Naive thymus-derived CD4-positive, alpha-beta T cell (primary cell): ENCODE measurements around the gene NXN. TPM values are rescaled to one million over a fixed set of nuclear protein-coding genes. Genes with fewer than 3 reads are reported as not detected.

Experiments
- ATAC-seq: fragments of 150-1000 bp; cut with Tn5 transposase; 2 replicates; pipeline ENCODE4 v1.10.0; 2021; ENCODE audit warnings: mild to moderate bottlenecking, moderate library complexity
- CTCF ChIA-PET: fragments of 350-600 bp; sonication (Branson Sonifier 250); formaldehyde crosslinking; loops from one replicate; lab custom pipeline; 2021; ENCODE audit warnings: antibody characterized with exemption; lab: Charles Lee
- POLR2A ChIA-PET: fragments of 350-600 bp; sonication (Branson Sonifier 250); formaldehyde crosslinking; loops from one replicate; lab custom pipeline; 2021; ENCODE audit warnings: antibody characterized with exemption, inconsistent platforms; lab: Charles Lee
- DNase-seq, 9 donors: peaks; one replicate each; pipeline versions ENCODE4 v3.0.0 to v3.0.0-alpha.2; 2020 to 2022; ENCODE audit warnings: mixed read lengths in 1 of 9
- H3K27ac ChIP-seq: one replicate; pipeline ENCODE4 v1.7.0; 2013; ENCODE audit warnings: mild to moderate bottlenecking, low read depth, low read length, moderate library complexity
- H3K27me3 ChIP-seq, 2 donors: one replicate each; pipeline ENCODE4 v1.7.0; 2013; ENCODE audit warnings: low read length in 2 of 2, mild to moderate bottlenecking in 2 of 2, moderate library complexity in 2 of 2; ENCODE audit not compliant: control insufficient read depth in 2 of 2, insufficient read depth in 2 of 2
- H3K36me3 ChIP-seq, 3 experiments: 1 replicate in 2 of 3; 2 replicates in 1 of 3; pipeline ENCODE4 v1.7.0; 2013; ENCODE audit warnings: low read length in 3 of 3, mild to moderate bottlenecking in 3 of 3, moderate library complexity in 1 of 3; ENCODE audit not compliant: insufficient read depth in 3 of 3, control insufficient read depth in 2 of 3
- H3K4me1 ChIP-seq, 2 donors: one replicate each; pipeline ENCODE4 v1.7.0; 2013; ENCODE audit warnings: low read length in 2 of 2, mild to moderate bottlenecking in 2 of 2, moderate library complexity in 1 of 2; ENCODE audit not compliant: control insufficient read depth in 2 of 2, insufficient read depth in 2 of 2
- H3K4me3 ChIP-seq: 2 replicates; pipeline ENCODE4 v1.7.0; 2013; ENCODE audit warnings: mild to moderate bottlenecking, low read length
- H3K9me3 ChIP-seq, 3 experiments: 1 replicate in 2 of 3; 2 replicates in 1 of 3; pipeline ENCODE4 v1.7.0; 2013; ENCODE audit warnings: low read length in 3 of 3; ENCODE audit not compliant: control insufficient read depth in 2 of 3
- H3K27ac Mint-ChIP-seq, 9 donors: one replicate each; pipeline ENCODE4 v1.8.0; 2020 to 2022; ENCODE audit warnings: mixed read lengths in 9 of 9, mild to moderate bottlenecking in 8 of 9, moderate library complexity in 5 of 9, inconsistent platforms in 2 of 9
- H3K27me3 Mint-ChIP-seq, 5 donors: one replicate each; pipeline ENCODE4 v1.8.0; 2021 to 2022; ENCODE audit warnings: mixed read lengths in 5 of 5, mild to moderate bottlenecking in 1 of 5
- H3K36me3 Mint-ChIP-seq, 5 donors: one replicate each; pipeline ENCODE4 v1.8.0; 2020 to 2022; ENCODE audit warnings: mixed read lengths in 5 of 5, mild to moderate bottlenecking in 3 of 5, inconsistent platforms in 1 of 5
- H3K4me1 Mint-ChIP-seq, 7 donors: one replicate each; pipeline ENCODE4 v1.8.0; 2020 to 2022; ENCODE audit warnings: mixed read lengths in 7 of 7, mild to moderate bottlenecking in 3 of 7, inconsistent platforms in 1 of 7
- H3K4me3 Mint-ChIP-seq, 10 donors: one replicate each; pipeline ENCODE4 v1.8.0; 2020 to 2022; ENCODE audit warnings: mild to moderate bottlenecking in 10 of 10, mixed read lengths in 10 of 10, moderate library complexity in 6 of 10, inconsistent platforms in 2 of 10
- H3K9me3 Mint-ChIP-seq, 11 donors: one replicate each; pipeline ENCODE4 v1.8.0; 2020 to 2022; ENCODE audit warnings: mixed read lengths in 11 of 11, mild to moderate bottlenecking in 4 of 11, inconsistent platforms in 1 of 11, moderate library complexity in 1 of 11
- intact Hi-C, 2 donors: fragments of 100-400 bp; cut with micrococcal nuclease; formaldehyde crosslinking; loops; one replicate each; pipeline ENCODE4 v1.15.1; 2023
- polyA plus RNA-seq, 2 donors: library from polyadenylated mRNA; unstranded; fragments of 300-500 nt; fragmentation: Illumina TruSeq; gene quantifications; one replicate each; pipeline ENCODE4 v1.2.3, GENCODE V29; 2021
- total RNA-seq, 6 experiments: library from RNA in 5 of 6; stranded (reverse) in 5 of 6; gene quantifications; 1 replicate in 5 of 6; 2 replicates in 1 of 6; pipeline ENCODE4 v1.2.3 and lab custom pipeline; 2021 to 2026

The NXN gene
- total and polyA plus RNA-seq, 7 experiments from 2014 or later, result 0.10 to 0.84 (median 0.30) TPM; not detected in 2

GRCh38 chr17:797236-797840 lies 182.2 kb downstream of the NXN start:
- POLR2A ChIA-PET, result interaction anchor here (1.1 kb wide), 1 partner anchor 184 kb away, joined by 4 read pairs; no protein-coding TSS in a partner anchor
- ATAC-seq (no peak), DNase-seq (no peak)
- Histone ChIP-seq H3K9me3 (no peaks in the 10 kb centered on the region), H3K27ac (no peak overlapping the region), H3K36me3 (peaks cover 0 to 4% (median under 1%) of the 10 kb centered on the region in 3 experiments), H3K4me3 (no peak overlapping the region), H3K27me3 (no peaks in the 10 kb centered on the region), H3K4me1 (peaks cover 2 to 6% of the 10 kb centered on the region in 2 donors)
- Mint-ChIP-seq H3K4me3 (no peak overlapping the region), H3K27ac (no peak overlapping the region), H3K4me1 (peaks cover 3 to 10% (median 6%) of the 10 kb centered on the region in 7 donors), H3K9me3 (no peaks in the 10 kb centered on the region), H3K36me3 (peaks cover 0 to 5% (median 0%) of the 10 kb centered on the region in 5 donors), H3K27me3 (no peaks in the 10 kb centered on the region)
- intact Hi-C loops, result no loop called here
- CTCF ChIA-PET, result interaction anchor here (0.5 to 1.2 kb wide), 6 partner anchors 9 to 259 kb away, joined by 3 to 5 read pairs (median 3); no protein-coding TSS in a partner anchor

DNA sequence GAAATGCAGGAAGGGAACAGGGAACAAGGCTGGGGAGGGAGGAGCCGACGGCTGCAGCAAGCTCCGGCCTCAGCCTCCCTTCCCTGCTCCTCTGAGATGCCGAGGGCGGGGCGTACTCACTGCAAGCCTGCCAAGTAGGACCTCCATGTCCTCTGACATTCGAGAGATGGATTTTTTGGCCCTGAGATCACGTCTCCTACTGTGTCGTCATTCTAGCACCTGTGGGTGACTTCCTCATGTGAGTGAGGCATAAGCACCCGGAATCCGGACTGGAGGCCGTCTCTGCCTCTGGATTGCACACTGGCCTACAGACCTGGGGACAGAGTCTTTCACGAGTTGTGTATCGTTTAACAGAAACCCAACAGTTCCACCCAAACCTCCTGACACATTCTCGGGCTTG lies 183.0 kb downstream of the NXN start:
- POLR2A ChIA-PET, result interaction anchor here (0.9 kb wide), 1 partner anchor 200 kb away, joined by 3 read pairs; no protein-coding TSS in a partner anchor
- ATAC-seq (no peak), DNase-seq (no peak)
- intact Hi-C loops, result no loop called here
- Mint-ChIP-seq H3K4me1 (peaks cover 3 to 10% (median 6%) of the 10 kb centered on the region in 7 donors), H3K27ac (peak overlapping the region in 1 of 9 donors; percentile 17), H3K27me3 (no peaks in the 10 kb centered on the region), H3K4me3 (no peak overlapping the region), H3K36me3 (peaks cover 0 to 8% (median under 1%) of the 10 kb centered on the region in 5 donors), H3K9me3 (no peaks in the 10 kb centered on the region)
- Histone ChIP-seq H3K27ac (no peak overlapping the region), H3K4me3 (no peak overlapping the region), H3K9me3 (no peaks in the 10 kb centered on the region), H3K36me3 (peaks cover 3 to 12% (median 5%) of the 10 kb centered on the region in 3 experiments), H3K27me3 (no peaks in the 10 kb centered on the region), H3K4me1 (peaks cover 2 to 6% of the 10 kb centered on the region in 2 donors)
- CTCF ChIA-PET, result interaction anchor here (1.0 to 1.1 kb wide), 2 partner anchors 184 to 204 kb away, joined by 3 to 5 read pairs; no protein-coding TSS in a partner anchor

DNA sequence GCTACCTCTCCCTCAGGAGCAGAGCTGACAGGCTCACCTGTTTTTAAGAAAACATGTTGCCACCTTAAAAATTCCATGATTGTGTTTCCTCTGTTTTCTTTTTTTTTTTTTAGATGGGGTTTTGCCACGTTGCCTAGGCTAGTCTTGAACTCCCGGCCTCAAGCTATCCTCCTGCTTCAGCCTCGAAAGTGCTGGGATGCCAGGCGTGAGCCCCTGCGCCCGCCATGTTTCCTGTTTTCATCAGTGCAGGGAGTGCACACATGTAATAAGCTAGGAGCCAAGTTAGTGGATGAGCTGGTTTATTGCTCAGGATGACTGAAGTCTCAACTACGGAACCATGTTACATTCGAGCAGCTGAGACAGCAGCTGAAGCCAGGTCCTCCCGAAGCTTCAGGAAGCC lies 183.9 kb downstream of the NXN start:
- Histone ChIP-seq H3K27me3 (no peaks in the 10 kb centered on the region), H3K27ac (no peak overlapping the region), H3K4me1 (peaks cover 2 to 6% of the 10 kb centered on the region in 2 donors), H3K4me3 (no peak overlapping the region), H3K9me3 (no peaks in the 10 kb centered on the region), H3K36me3 (peaks cover 5 to 19% (median 5%) of the 10 kb centered on the region in 3 experiments)
- peaks cover 3 to 11% (median 7%) of the 10 kb centered on the region in 7 donors for H3K4me1 Mint-ChIP-seq
- DNase-seq, result no peak
- no peak for ATAC-seq
- ChIA-PET POLR2A (interaction anchor here (0.6 to 0.9 kb wide), 3 partner anchors 14 to 201 kb away, joined by 3 to 4 read pairs (median 3); no protein-coding TSS in a partner anchor), CTCF (interaction anchor here (0.7 to 1.9 kb wide), 6 partner anchors 13 to 261 kb away, joined by 3 to 9 read pairs (median 5); partner anchors contain the start of genes MRM3 and TIMM22)
- intact Hi-C loops, result loop anchor here in 1 of 2 donors (2.0 kb wide), 1 partner anchor 203 kb away; no protein-coding TSS in a partner anchor
- H3K36me3 Mint-ChIP-seq, result peaks cover 0 to 16% (median 8%) of the 10 kb centered on the region in 5 donors
- no peaks in the 10 kb centered on the region for H3K9me3 Mint-ChIP-seq
- no peak overlapping the region for H3K27ac Mint-ChIP-seq
- peak overlapping the region in 1 of 10 donors; percentile 12 for H3K4me3 Mint-ChIP-seq
- H3K27me3 Mint-ChIP-seq, result no peaks in the 10 kb centered on the region

GRCh38 chr17:795276-795675 lies 184.3 kb downstream of the NXN start:
- Mint-ChIP-seq H3K4me1 (peaks cover 3 to 11% (median 7%) of the 10 kb centered on the region in 7 donors), H3K4me3 (peak overlapping the region in 1 of 10 donors; percentile 57), H3K36me3 (peaks cover 0 to 16% (median 9%) of the 10 kb centered on the region in 5 donors), H3K27ac (peak overlapping the region in 1 of 9 donors; percentile 38), H3K9me3 (no peaks in the 10 kb centered on the region), H3K27me3 (no peaks in the 10 kb centered on the region)
- POLR2A ChIA-PET, result interaction anchor here (0.8 to 1.9 kb wide), 3 partner anchors 186 to 202 kb away, joined by 3 to 5 read pairs (median 4); partner anchors contain the start of gene TIMM22
- ATAC-seq, result no peak
- no peak overlapping the region for H3K4me3 ChIP-seq
- H3K36me3 ChIP-seq, result peaks cover 5 to 21% (median 5%) of the 10 kb centered on the region in 3 experiments
- H3K27me3 ChIP-seq, result no peaks in the 10 kb centered on the region
- H3K9me3 ChIP-seq, result no peaks in the 10 kb centered on the region
- H3K4me1 ChIP-seq, result peaks cover 2 to 6% of the 10 kb centered on the region in 2 donors
- intact Hi-C loops, result loop anchor here in 1 of 2 donors (2.0 kb wide), 1 partner anchor 204 kb away; no protein-coding TSS in a partner anchor
- H3K27ac ChIP-seq, result no peak overlapping the region
- DNase-seq, result no peak
- CTCF ChIA-PET, result interaction anchor here (0.7 to 1.9 kb wide), 6 partner anchors 13 to 261 kb away, joined by 3 to 9 read pairs (median 4); partner anchors contain the start of genes MRM3 and TIMM22

DNA sequence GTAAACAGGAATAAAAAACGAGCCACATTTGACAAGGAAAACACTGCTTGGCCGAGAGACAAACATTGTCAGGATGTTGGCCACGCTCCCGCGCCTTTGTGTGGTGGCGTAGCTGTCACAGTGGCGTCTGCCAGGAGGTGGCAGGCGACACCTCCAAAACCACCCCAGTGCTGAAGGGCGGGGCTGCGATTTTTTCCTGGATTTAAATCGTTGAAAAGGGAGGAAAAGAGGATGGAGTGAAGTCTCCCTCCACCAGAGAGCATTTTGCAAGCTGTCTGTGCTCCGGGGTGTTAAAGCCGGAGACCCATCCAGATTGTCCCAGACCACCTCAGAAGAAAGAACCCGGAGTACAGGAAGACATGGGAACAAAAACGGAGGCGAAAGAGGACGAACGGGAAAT lies 184.7 kb downstream of the NXN start:
- DNase-seq (peak in 8 of 9 donors; percentile 19 to 42 (median 35)), ATAC-seq (peak; percentile 74)
- Histone ChIP-seq H3K9me3 (no peaks in the 10 kb centered on the region), H3K36me3 (peaks cover 5 to 25% (median 5%) of the 10 kb centered on the region in 3 experiments), H3K4me1 (peaks cover 2 to 6% of the 10 kb centered on the region in 2 donors), H3K4me3 (no peak overlapping the region), H3K27ac (no peak overlapping the region), H3K27me3 (no peaks in the 10 kb centered on the region)
- Mint-ChIP-seq H3K9me3 (no peaks in the 10 kb centered on the region), H3K27me3 (no peaks in the 10 kb centered on the region), H3K27ac (peak overlapping the region in 5 of 9 donors; percentile 14 to 79 (median 56)), H3K36me3 (peaks cover 0 to 16% (median 9%) of the 10 kb centered on the region in 5 donors), H3K4me1 (peaks cover 3 to 11% (median 7%) of the 10 kb centered on the region in 7 donors), H3K4me3 (peak overlapping the region in 1 of 10 donors; percentile 57)
- POLR2A ChIA-PET, result interaction anchor here (0.9 to 1.9 kb wide), 2 partner anchors 186 to 202 kb away, joined by 3 to 5 read pairs; partner anchors contain the start of gene TIMM22
- CTCF ChIA-PET, result interaction anchor here (0.6 to 1.9 kb wide), 5 partner anchors 91 to 537 kb away, joined by 3 to 9 read pairs (median 5); partner anchors contain the start of gene TIMM22
- intact Hi-C loops, result loop anchor here (1.0 to 2.0 kb wide), 3 partner anchors 186 to 204 kb away; no protein-coding TSS in a partner anchor

GRCh38 chr17:792277-792676 lies 187.3 kb downstream of the NXN start:
- H3K27me3 Mint-ChIP-seq, result no peaks in the 10 kb centered on the region
- no peak for DNase-seq
- Histone ChIP-seq H3K4me1 (peaks cover 2 to 6% of the 10 kb centered on the region in 2 donors), H3K27ac (no peak overlapping the region), H3K36me3 (peaks cover 5 to 50% (median 12%) of the 10 kb centered on the region in 3 experiments), H3K9me3 (no peaks in the 10 kb centered on the region), H3K4me3 (no peak overlapping the region), H3K27me3 (no peaks in the 10 kb centered on the region)
- intact Hi-C loops, result no loop called here
- H3K36me3 Mint-ChIP-seq, result peaks cover 0 to 23% (median 13%) of the 10 kb centered on the region in 5 donors
- no peak overlapping the region for H3K4me3 Mint-ChIP-seq
- no peaks in the 10 kb centered on the region for H3K9me3 Mint-ChIP-seq
- H3K27ac Mint-ChIP-seq, result no peak overlapping the region
- POLR2A ChIA-PET, result no interaction called here
- CTCF ChIA-PET, result interaction anchor here (1.2 kb wide), 1 partner anchor 189 kb away, joined by 4 read pairs; no protein-coding TSS in a partner anchor
- ATAC-seq, result no peak
- H3K4me1 Mint-ChIP-seq, result peaks cover 3 to 11% (median 7%) of the 10 kb centered on the region in 7 donors
